DND-41 (cell line): ENCODE data around the gene GPR153.

Experiments
- ATAC-seq: fragments of 200-7000 bp; cut with Tn5 transposase; 3 replicates; pipeline ENCODE4 v1.9.1; 2021; ENCODE audit warnings: low read depth; ENCODE audit not compliant: insufficient read depth
- DNase-seq: peaks from one replicate; pipeline ENCODE4 v3.0.0-alpha.2; 2020
- H2AFZ ChIP-seq: 2 replicates; pipeline ENCODE4 v1.6.0; 2012; ENCODE audit warnings: low read depth, low read length
- H3K27ac ChIP-seq: 2 replicates; pipeline ENCODE4 v1.5.1; 2012; ENCODE audit warnings: low read length, inconsistent platforms
- H3K27me3 ChIP-seq: fragments of 200-600 bp; sonication (generic); 2 replicates; pipeline ENCODE4 v1.6.0; 2012; ENCODE audit warnings: low read length, mild to moderate bottlenecking, inconsistent platforms; ENCODE audit not compliant: insufficient read depth, poor library complexity
- H3K36me3 ChIP-seq: 2 replicates; pipeline ENCODE4 v1.5.1; 2012; ENCODE audit warnings: low read length, inconsistent platforms; ENCODE audit not compliant: insufficient read depth
- H3K4me1 ChIP-seq: 2 replicates; pipeline ENCODE4 v1.5.1; 2012; ENCODE audit warnings: mild to moderate bottlenecking, low read length; ENCODE audit not compliant: insufficient read depth
- H3K4me2 ChIP-seq: 2 replicates; pipeline ENCODE4 v1.6.0; 2012; ENCODE audit warnings: mild to moderate bottlenecking, moderate library complexity, low read length, inconsistent platforms; ENCODE audit not compliant: insufficient read depth
- H3K4me3 ChIP-seq, 2 experiments: fragments of 200-600 bp in 1 of 2; shearing (Covaris generic) in 1 of 2; 2 replicates each; pipeline ENCODE4 v1.5.1; 2012 to 2016; ENCODE audit warnings: inconsistent platforms in 2 of 2, low read length in 2 of 2, mild to moderate bottlenecking in 2 of 2, low read depth in 1 of 2, moderate library complexity in 1 of 2
- H3K79me2 ChIP-seq: 2 replicates; pipeline ENCODE4 v1.6.0; 2012; ENCODE audit warnings: low read length, inconsistent platforms; ENCODE audit not compliant: insufficient read depth
- H3K9ac ChIP-seq: 2 replicates; pipeline ENCODE4 v1.6.0; 2012; ENCODE audit warnings: low read depth, mild to moderate bottlenecking, inconsistent platforms, low read length, moderate library complexity
- H3K9me3 ChIP-seq: 2 replicates; pipeline ENCODE4 v1.5.1; 2012; ENCODE audit warnings: low read length, moderate library complexity, mild to moderate bottlenecking, inconsistent platforms; ENCODE audit not compliant: insufficient read depth, severe bottlenecking
- H4K20me1 ChIP-seq: 2 replicates; pipeline ENCODE4 v1.6.0; 2012; ENCODE audit warnings: low read length; ENCODE audit not compliant: insufficient read depth
- CTCF ChIP-seq: IDR thresholded peaks from 2 replicates; pipeline ENCODE4 v1.5.1; 2012; ENCODE audit warnings: borderline replicate concordance, low read length, moderate library complexity, mild to moderate bottlenecking; ENCODE audit not compliant: poor library complexity, severe bottlenecking; ENCODE audit errors: extremely low read depth
- EZH2 ChIP-seq: IDR thresholded peaks from 3 replicates; pipeline ENCODE4 v1.6.1; 2012; ENCODE audit warnings: borderline replicate concordance, low read depth, mild to moderate bottlenecking, moderate library complexity, low read length, inconsistent platforms; ENCODE audit not compliant: severe bottlenecking

Gene GPR153

GRCh38 chr1:6243053-6243834 lies 17.7 kb downstream of the GPR153 start:
- ATAC-seq (no peak), DNase-seq (no peak)

GRCh38 chr1:6241887-6242740 lies 18.8 kb downstream of the GPR153 start:
- Histone ChIP-seq H2AFZ (no peak overlapping the region), H3K9me3 (no peaks in the 10 kb centered on the region), H3K36me3 (no peaks in the 10 kb centered on the region), H3K4me3 (no peak overlapping the region), H3K79me2 (no peaks in the 10 kb centered on the region), H3K27ac (no peak overlapping the region), H3K4me1 (peaks cover 8% of the 10 kb centered on the region), H3K4me2 (no peak overlapping the region), H3K9ac (no peak overlapping the region), H4K20me1 (peaks cover 26% of the 10 kb centered on the region), H3K27me3 (no peaks in the 10 kb centered on the region)
- TF ChIP-seq CTCF (no peak), EZH2 (no peak)
- ATAC-seq (no peak), DNase-seq (no peak)

More at GRCh38 chr1:6243053-6243834, 17.7 kb downstream of the GPR153 start:
- no peak overlapping the region for H3K4me3 ChIP-seq
- no peak overlapping the region for H3K27ac ChIP-seq
- H2AFZ ChIP-seq: no peak overlapping the region
- H4K20me1 ChIP-seq: peaks cover 30% of the 10 kb centered on the region
- H3K79me2 ChIP-seq: no peaks in the 10 kb centered on the region
- H3K36me3 ChIP-seq: no peaks in the 10 kb centered on the region
- H3K4me2 ChIP-seq: no peak overlapping the region
- H3K4me1 ChIP-seq: peaks cover 8% of the 10 kb centered on the region
- H3K27me3 ChIP-seq: no peaks in the 10 kb centered on the region
- H3K9me3 ChIP-seq: no peaks in the 10 kb centered on the region
- TF ChIP-seq EZH2: no peak
- H3K9ac ChIP-seq: no peak overlapping the region

- Histone ChIP-seq H3K27ac (no peak overlapping the region), H3K4me2 (no peak overlapping the region), H3K36me3 (no peaks in the 10 kb centered on the region), H3K9me3 (no peaks in the 10 kb centered on the region), H3K4me1 (peaks cover 12% of the 10 kb centered on the region), H3K79me2 (no peaks in the 10 kb centered on the region), H3K4me3 (no peak overlapping the region), H3K27me3 (no peaks in the 10 kb centered on the region), H3K9ac (no peak overlapping the region), H4K20me1 (peaks cover 18% of the 10 kb centered on the region), H2AFZ (no peak overlapping the region)
- ATAC-seq: no peak
- no peak for DNase-seq
- TF ChIP-seq CTCF (no peak), EZH2 (no peak)
Measured at GRCh38 chr1:6241107-6241886, 19.6 kb downstream of the GPR153 start.
